GM23248 (cell line): ENCODE results near the gene ABCA2. TPM values are rescaled to one million over a fixed set of nuclear protein-coding genes. Genes with fewer than 3 reads are reported as not detected.
A peak's percentile ranks its signal among the peaks of the same experiment; 100 is the strongest.

Experiments used
- DNase-seq: peaks from one replicate; pipeline ENCODE4 v3.0.0-alpha.2; 2015
- H2AFZ ChIP-seq: fragments of 200-600 bp; sonication (generic); 2 replicates; pipeline ENCODE4 v1.6.1; 2016; ENCODE audit warnings: antibody characterized with exemption
- H3F3A ChIP-seq: fragments of 200-600 bp; sonication (generic); 2 replicates; pipeline ENCODE4 v1.6.1; 2016; ENCODE audit warnings: mild to moderate bottlenecking, antibody characterized with exemption, mixed run types; ENCODE audit not compliant: insufficient read depth
- H3K27ac ChIP-seq: fragments of 200-600 bp; sonication (generic); 2 replicates; pipeline ENCODE4 v1.5.1; 2016; ENCODE audit warnings: mild to moderate bottlenecking
- H3K27me3 ChIP-seq: fragments of 200-600 bp; sonication (generic); replicated peaks from 2 replicates; pipeline ENCODE4 v1.6.1; 2016; ENCODE audit warnings: mild to moderate bottlenecking; ENCODE audit not compliant: insufficient read depth
- H3K36me3 ChIP-seq: fragments of 200-600 bp; sonication (generic); 2 replicates; pipeline ENCODE4 v1.6.1; 2016; ENCODE audit warnings: low read depth, mild to moderate bottlenecking
- H3K4me1 ChIP-seq: fragments of 200-600 bp; sonication (generic); 2 replicates; pipeline ENCODE4 v1.6.1; 2016; ENCODE audit warnings: mild to moderate bottlenecking; ENCODE audit not compliant: insufficient read depth
- H3K4me2 ChIP-seq: fragments of 200-600 bp; sonication (generic); one replicate; pipeline ENCODE4 v1.6.1; 2016; ENCODE audit warnings: mild to moderate bottlenecking; ENCODE audit not compliant: unreplicated experiment
- H3K4me3 ChIP-seq: fragments of 200-600 bp; sonication (generic); 2 replicates; pipeline ENCODE4 v1.5.1; 2016; ENCODE audit warnings: mild to moderate bottlenecking
- H3K79me2 ChIP-seq: fragments of 200-600 bp; sonication (generic); 2 replicates; pipeline ENCODE4 v1.6.1; 2016; ENCODE audit warnings: mild to moderate bottlenecking; ENCODE audit not compliant: insufficient read depth
- H3K9ac ChIP-seq: fragments of 200-600 bp; sonication (generic); 2 replicates; pipeline ENCODE4 v1.6.1; 2016; ENCODE audit warnings: mild to moderate bottlenecking
- H3K9me2 ChIP-seq: fragments of 200-600 bp; sonication (generic); 2 replicates; pipeline ENCODE4 v1.6.1; 2016; ENCODE audit warnings: mixed run types, mild to moderate bottlenecking, moderate library complexity; ENCODE audit not compliant: insufficient read depth
- H3K9me3 ChIP-seq: fragments of 200-600 bp; sonication (generic); one replicate; pipeline ENCODE4 v1.6.1; 2017; ENCODE audit warnings: low read depth
- H4K20me1 ChIP-seq: fragments of 200-600 bp; sonication (generic); 2 replicates; pipeline ENCODE4 v1.6.0; 2016; ENCODE audit not compliant: insufficient read depth
- EZH2 ChIP-seq: fragments of 200-600 bp; sonication (generic); IDR thresholded peaks from 2 replicates; pipeline ENCODE4 v1.6.1; 2018; ENCODE audit warnings: antibody characterized with exemption, mild to moderate bottlenecking; ENCODE audit not compliant: insufficient read depth, poor library complexity, severe bottlenecking
- EZH2phosphoT487 ChIP-seq: fragments of 200-600 bp; sonication (generic); IDR thresholded peaks from 2 replicates; pipeline ENCODE4 v1.6.1; 2018; ENCODE audit warnings: antibody characterized with exemption, moderate library complexity, mild to moderate bottlenecking, low read depth; ENCODE audit not compliant: insufficient read depth
- WGBS, 2 experiments: methylation state at CpG; one replicate each; pipeline ENCODE4 v1.1.6; 2015 to 2017; ENCODE audit warnings: low lambda C conversion rate in 2 of 2, low coverage in 1 of 2; ENCODE audit errors: missing lambda C conversion rate in 2 of 2; 5-methylcytosine and 5-hydroxymethylcytosine counted together
- in situ Hi-C: fragments of 300-500 bp; cut with MboI; formaldehyde crosslinking; loops from 2 replicates; pipeline ENCODE4 v1.15.0; 2020
- polyA plus RNA-seq: library from polyadenylated mRNA; unstranded; fragments of >200 nt; fragmentation: Nextera tagmentation; extraction: Ambion mirVana; gene quantifications from 2 replicates; pipeline ENCODE4 v1.2.1, GENCODE V29; 2016
- total RNA-seq: library from RNA; depleted of rRNA; stranded (reverse); fragments of >200 nt; shearing (Covaris generic); gene quantifications from 2 replicates; pipeline ENCODE4 v1.2.3, GENCODE V29; 2014

Gene ABCA2
- total and polyA plus RNA-seq, 2 experiments from 2014 or later, result 21.1 to 33.2 TPM

DNA sequence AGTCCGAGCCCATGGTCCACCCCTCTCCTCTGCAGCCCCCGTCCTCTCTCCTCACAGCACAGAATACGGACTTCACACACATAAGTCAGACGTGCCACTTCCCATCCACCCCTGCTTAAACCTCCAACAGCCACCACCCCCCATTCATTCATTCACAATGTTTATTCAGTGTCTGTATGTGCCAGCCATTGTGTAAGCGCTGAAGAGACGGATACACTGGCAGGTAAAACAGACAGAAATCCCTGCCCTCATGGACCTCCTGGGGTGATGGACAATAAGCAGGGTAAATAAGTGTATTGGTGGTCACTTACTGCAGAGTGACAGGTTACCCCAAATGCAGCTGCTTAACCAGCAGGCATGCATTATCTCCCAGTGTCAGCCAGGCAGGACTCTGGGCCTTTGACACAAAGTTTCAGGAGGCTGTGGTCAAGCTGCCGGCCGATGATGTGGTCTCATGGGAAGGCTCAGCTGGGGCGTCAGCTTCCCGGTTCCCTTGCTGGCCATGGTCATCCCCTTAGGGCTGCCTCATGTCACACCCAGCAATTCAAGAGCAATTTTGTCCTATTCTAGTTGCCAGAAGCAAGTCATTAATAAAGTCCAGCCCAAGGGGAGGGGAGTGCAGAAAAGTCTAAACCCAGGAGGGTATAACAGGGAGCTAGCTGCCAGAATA lies 37.7 kb downstream of the ABCA2 start:
- no peak for TF ChIP-seq EZH2phosphoT487
- no peak for TF ChIP-seq EZH2
- WGBS, 2 experiments, result 88 to 90% methylated on average over 10 of the region's 10 CpGs
- no peaks in the 10 kb centered on the region for H3K36me3 ChIP-seq

DNA sequence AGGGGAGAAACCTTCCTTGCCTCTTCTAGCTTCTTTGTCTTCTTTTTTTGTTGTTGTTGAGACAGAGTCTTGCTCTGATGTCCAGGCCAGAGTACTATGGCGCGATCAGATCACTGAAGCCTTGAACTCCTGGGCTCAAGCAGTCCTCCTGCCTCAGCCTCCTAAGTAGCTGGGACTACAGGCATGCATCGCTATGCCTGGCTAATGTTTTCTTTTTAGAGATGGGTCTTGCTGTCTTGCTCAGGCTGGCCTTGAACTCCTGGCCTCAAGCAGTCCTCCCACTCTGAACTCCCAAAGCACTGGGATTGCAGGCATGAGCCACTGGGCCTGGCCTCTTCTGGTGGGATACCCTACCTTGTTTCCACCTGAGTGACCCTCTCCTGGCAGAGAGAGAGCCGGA lies 39.2 kb downstream of the ABCA2 start:
- peaks cover 19% of the 10 kb centered on the region; the same call in 1 of the 2 replicates for H3K27me3 ChIP-seq
- TF ChIP-seq EZH2phosphoT487, result no peak
- TF ChIP-seq EZH2, result no peak
- no peaks in the 10 kb centered on the region for H4K20me1 ChIP-seq
- WGBS, 2 experiments, result 96% methylated on average over 4 of the region's 4 CpGs
- no peaks in the 10 kb centered on the region for H3K9me2 ChIP-seq
- H3K9me3 ChIP-seq, result no peaks in the 10 kb centered on the region
- no peak overlapping the region for H3K4me3 ChIP-seq
- peaks cover 7% of the 10 kb centered on the region; the same call in 1 of the 2 replicates for H3F3A ChIP-seq
- no peak overlapping the region for H2AFZ ChIP-seq
- no peaks in the 10 kb centered on the region for H3K36me3 ChIP-seq
- H3K79me2 ChIP-seq, result 0 out of 2 replicates have a peak, but pooled peaks cover 4% of the 10 kb centered on the region
- DNase-seq, result no peak
- in situ Hi-C loops, result no loop called here
- H3K9ac ChIP-seq, result no peak overlapping the region
- H3K27ac ChIP-seq, result no peak overlapping the region
- peaks cover 4% of the 10 kb centered on the region; the same call in 1 of the 2 replicates for H3K4me1 ChIP-seq
- H3K4me2 ChIP-seq, result no peak overlapping the region

More for the DNA sequence above, 37.7 kb downstream of the ABCA2 start:
- Histone ChIP-seq H4K20me1 (no peaks in the 10 kb centered on the region), H3K27me3 (peaks cover 11% of the 10 kb centered on the region; the same call in 1 of the 2 replicates), H3K9me2 (no peaks in the 10 kb centered on the region), H3K4me2 (no peak overlapping the region), H2AFZ (no peak overlapping the region), H3K4me3 (no peak overlapping the region), H3K4me1 (peaks cover 4% of the 10 kb centered on the region; the same call in 1 of the 2 replicates), H3K9me3 (no peaks in the 10 kb centered on the region), H3K27ac (no peak overlapping the region), H3K9ac (no peak overlapping the region), H3F3A (peaks cover 7% of the 10 kb centered on the region; the same call in 1 of the 2 replicates), H3K79me2 (0 out of 2 replicates have a peak, but pooled peaks cover 4% of the 10 kb centered on the region)
- no peak for DNase-seq
- in situ Hi-C loops, result no loop called here

DNA sequence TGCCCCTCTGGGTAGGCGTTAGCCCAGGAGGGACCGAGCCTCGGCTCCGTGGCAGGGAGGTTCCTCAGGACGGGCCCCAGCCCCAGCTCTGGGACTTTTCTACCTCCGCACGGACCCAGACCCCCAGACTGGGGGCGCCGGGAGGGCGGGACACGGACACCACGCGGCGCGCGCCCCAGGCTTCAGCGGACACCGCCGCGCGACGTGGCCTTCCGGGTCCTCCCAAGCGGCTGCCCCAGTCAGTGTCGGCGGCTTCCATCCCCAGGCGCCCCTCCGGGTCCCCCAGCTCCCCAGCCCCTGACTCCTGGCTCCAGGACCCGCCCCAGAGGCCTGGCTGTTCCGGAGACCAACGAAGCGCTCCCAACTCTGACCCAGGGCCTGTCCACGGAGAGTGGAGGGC lies 42.2 kb downstream of the ABCA2 start:
- H3K27ac ChIP-seq, result no peak overlapping the region
- no peak for TF ChIP-seq EZH2
- no peak for TF ChIP-seq EZH2phosphoT487
- no peaks in the 10 kb centered on the region for H3K9me3 ChIP-seq
- peaks cover 19% of the 10 kb centered on the region; the same call in 1 of the 2 replicates for H3K27me3 ChIP-seq
- H3K79me2 ChIP-seq, result no peaks in the 10 kb centered on the region
- no peaks in the 10 kb centered on the region for H3K4me1 ChIP-seq
- H2AFZ ChIP-seq, result no peak overlapping the region
- peaks cover under 1% of the 10 kb centered on the region; the same call in 1 of the 2 replicates for H3F3A ChIP-seq
- in situ Hi-C loops, result no loop called here
- no peak overlapping the region for H3K9ac ChIP-seq
- no peak overlapping the region for H3K4me3 ChIP-seq
- WGBS, 2 experiments, result 39 to 85% methylated on average over 5 to 31 of the region's 33 CpGs
- no peak overlapping the region for H3K4me2 ChIP-seq
- DNase-seq, result no peak
- H4K20me1 ChIP-seq, result no peaks in the 10 kb centered on the region
- no peaks in the 10 kb centered on the region for H3K36me3 ChIP-seq
- no peaks in the 10 kb centered on the region for H3K9me2 ChIP-seq

DNA sequence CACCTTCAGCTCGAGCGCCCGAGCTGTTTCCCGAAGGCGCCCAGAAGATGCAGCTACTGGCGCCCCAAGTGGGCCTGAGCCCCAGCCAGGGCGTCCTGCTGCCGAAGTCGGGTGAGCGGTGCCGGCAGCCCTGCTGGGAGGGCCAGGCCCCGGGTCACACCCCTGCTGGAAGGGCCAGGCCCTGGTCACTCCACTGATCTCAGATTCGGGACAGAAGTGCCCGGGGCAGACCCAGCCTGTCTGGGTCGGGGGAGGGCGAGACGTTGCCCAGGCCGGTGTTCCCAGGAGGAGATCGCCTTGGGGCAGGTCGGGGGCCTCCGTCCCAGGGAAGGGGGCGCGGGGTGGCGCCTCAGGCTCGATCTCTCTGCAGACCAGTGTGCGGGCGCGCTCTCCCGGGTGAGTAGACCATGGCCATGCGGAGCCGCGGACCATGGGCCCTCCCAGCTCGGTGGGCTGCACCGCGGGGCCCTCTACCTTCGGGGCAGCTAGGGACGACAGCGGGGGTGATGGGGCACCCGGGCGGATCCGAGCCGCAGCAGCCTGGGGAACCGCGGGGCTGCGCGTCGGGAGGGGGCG lies 42.9 kb downstream of the ABCA2 start:
- no peaks in the 10 kb centered on the region for H4K20me1 ChIP-seq
- no peak overlapping the region for H3K9ac ChIP-seq
- H3K27me3 ChIP-seq, result peaks cover 19% of the 10 kb centered on the region; the same call in 1 of the 2 replicates
- no peaks in the 10 kb centered on the region for H3K9me3 ChIP-seq
- no peak overlapping the region for H2AFZ ChIP-seq
- H3K4me3 ChIP-seq, result no peak overlapping the region
- H3F3A ChIP-seq, result no peaks in the 10 kb centered on the region
- WGBS, 2 experiments, result 4% methylated on average over 21 to 31 of the region's 48 CpGs
- no peaks in the 10 kb centered on the region for H3K79me2 ChIP-seq
- no peaks in the 10 kb centered on the region for H3K9me2 ChIP-seq
- DNase-seq, result no peak
- no peaks in the 10 kb centered on the region for H3K4me1 ChIP-seq
- TF ChIP-seq EZH2phosphoT487 (no peak), EZH2 (peak; percentile 44)
- H3K4me2 ChIP-seq, result no peak overlapping the region
- in situ Hi-C loops, result no loop called here
- H3K27ac ChIP-seq, result no peak overlapping the region
- no peaks in the 10 kb centered on the region for H3K36me3 ChIP-seq
